ENCODE measurements around the gene CNTN2. TPM values are rescaled to one million over a fixed set of nuclear protein-coding genes. Genes with fewer than 3 reads are reported as not detected.

CNTN2 gene
- total RNA-seq, 1 donor, result not detected

GRCh38 chr1:205095422-205095821 lies 52.4 kb downstream of the CNTN2 start:
- Histone ChIP-seq H3K27me3 (ENCODE audit: insufficient read depth, low read length) (no peaks in the 10 kb centered on the region), H3K79me2 (ENCODE audit: insufficient read depth, low read length) (no peaks in the 10 kb centered on the region), H3K4me2 (ENCODE audit: insufficient read depth, low read length) (no peak overlapping the region), H3K4me3 (ENCODE audit: insufficient read depth, low read length) (no peak overlapping the region), H3K9me3 (ENCODE audit: low read depth, low read length) (no peaks in the 10 kb centered on the region), H2AFZ (ENCODE audit: low read length) (no peak overlapping the region), H4K20me1 (ENCODE audit: insufficient read depth, low read length) (no peaks in the 10 kb centered on the region), H3K4me1 (ENCODE audit: insufficient read depth, low read length) (peaks cover 4% of the 10 kb centered on the region), H3K27ac (ENCODE audit: low read depth, low read length) (no peak overlapping the region), H3K36me3 (ENCODE audit: insufficient read depth, low read length) (peaks cover 63% of the 10 kb centered on the region)
- no peak for DNase-seq (ENCODE audit: insufficient read length, low spot score, missing footprints)
- TF ChIP-seq CTCF (IDR thresholded peaks at IDR 0.05; ENCODE audit: extremely low read depth, low read depth, low read length), result no peak

- H3K27me3 ChIP-seq (ENCODE audit: insufficient read depth, low read length), result no peaks in the 10 kb centered on the region
- no peaks in the 10 kb centered on the region for H3K9me3 ChIP-seq (ENCODE audit: low read depth, low read length)
- no peaks in the 10 kb centered on the region for H3K79me2 ChIP-seq (ENCODE audit: insufficient read depth, low read length)
- no peak for DNase-seq (ENCODE audit: insufficient read length, low spot score, missing footprints)
- no peaks in the 10 kb centered on the region for H4K20me1 ChIP-seq (ENCODE audit: insufficient read depth, low read length)
- no peak overlapping the region for H3K27ac ChIP-seq (ENCODE audit: low read depth, low read length)
- no peaks in the 10 kb centered on the region for H3K4me1 ChIP-seq (ENCODE audit: insufficient read depth, low read length)
- H3K36me3 ChIP-seq (ENCODE audit: insufficient read depth, low read length), result peaks cover 75% of the 10 kb centered on the region
- H3K4me3 ChIP-seq (ENCODE audit: insufficient read depth, low read length), result no peak overlapping the region
- no peak for TF ChIP-seq CTCF (IDR thresholded peaks at IDR 0.05; ENCODE audit: extremely low read depth, low read depth, low read length)
- H2AFZ ChIP-seq (ENCODE audit: low read length), result no peak overlapping the region
- no peak overlapping the region for H3K4me2 ChIP-seq (ENCODE audit: insufficient read depth, low read length)
Measured at GRCh38 chr1:205098242-205098641, 55.2 kb downstream of the CNTN2 start.

- Histone ChIP-seq H3K9me3 (ENCODE audit: low read depth, low read length) (no peaks in the 10 kb centered on the region), H3K4me3 (ENCODE audit: insufficient read depth, low read length) (no peak overlapping the region), H3K27ac (ENCODE audit: low read depth, low read length) (no peak overlapping the region), H3K4me2 (ENCODE audit: insufficient read depth, low read length) (no peak overlapping the region), H3K36me3 (ENCODE audit: insufficient read depth, low read length) (peaks cover 69% of the 10 kb centered on the region), H3K79me2 (ENCODE audit: insufficient read depth, low read length) (peaks cover 7% of the 10 kb centered on the region), H2AFZ (ENCODE audit: low read length) (no peak overlapping the region), H3K27me3 (ENCODE audit: insufficient read depth, low read length) (no peaks in the 10 kb centered on the region), H4K20me1 (ENCODE audit: insufficient read depth, low read length) (no peaks in the 10 kb centered on the region), H3K4me1 (ENCODE audit: insufficient read depth, low read length) (no peaks in the 10 kb centered on the region)
- no peak for DNase-seq (ENCODE audit: insufficient read length, low spot score, missing footprints)
- TF ChIP-seq CTCF (IDR thresholded peaks at IDR 0.05; ENCODE audit: extremely low read depth, low read depth, low read length), result no peak
Measured at GRCh38 chr1:205102404-205102803, 59.4 kb downstream of the CNTN2 start.

GRCh38 chr1:205107327-205107726 lies 64.3 kb downstream of the CNTN2 start:
- no peak for TF ChIP-seq CTCF (IDR thresholded peaks at IDR 0.05; ENCODE audit: extremely low read depth, low read depth, low read length)
- H3K9me3 ChIP-seq (ENCODE audit: low read depth, low read length), result no peaks in the 10 kb centered on the region
- no peak overlapping the region for H3K4me3 ChIP-seq (ENCODE audit: insufficient read depth, low read length)
- no peak overlapping the region for H3K27ac ChIP-seq (ENCODE audit: low read depth, low read length)
- H3K79me2 ChIP-seq (ENCODE audit: insufficient read depth, low read length), result peaks cover 8% of the 10 kb centered on the region
- no peak overlapping the region for H2AFZ ChIP-seq (ENCODE audit: low read length)
- no peaks in the 10 kb centered on the region for H3K4me1 ChIP-seq (ENCODE audit: insufficient read depth, low read length)
- H3K36me3 ChIP-seq (ENCODE audit: insufficient read depth, low read length), result peaks cover 30% of the 10 kb centered on the region
- H3K27me3 ChIP-seq (ENCODE audit: insufficient read depth, low read length), result no peaks in the 10 kb centered on the region
- H4K20me1 ChIP-seq (ENCODE audit: insufficient read depth, low read length), result no peaks in the 10 kb centered on the region
- no peak for DNase-seq (ENCODE audit: insufficient read length, low spot score, missing footprints)
- H3K4me2 ChIP-seq (ENCODE audit: insufficient read depth, low read length), result no peak overlapping the region
